Dedifferentiated amniotic fluid mesenchymal stem cell (primary cell): ENCODE data around the gene ZNF165.
"Not testable (repeated sequence)": the region's sequence is repeated elsewhere in the genome, so short reads cannot be mapped to it uniquely, and the experiment has no call there.

Experiments used
- DNase-seq: peaks from one replicate; pipeline ENCODE4 v3.0.0-alpha.2; 2016; ENCODE audit errors: extremely low spot score

Gene ZNF165

GRCh38 chr6:28122283-28122682 lies 41.9 kb downstream of the ZNF165 start:
- not testable (repeated sequence) for DNase-seq

DNA sequence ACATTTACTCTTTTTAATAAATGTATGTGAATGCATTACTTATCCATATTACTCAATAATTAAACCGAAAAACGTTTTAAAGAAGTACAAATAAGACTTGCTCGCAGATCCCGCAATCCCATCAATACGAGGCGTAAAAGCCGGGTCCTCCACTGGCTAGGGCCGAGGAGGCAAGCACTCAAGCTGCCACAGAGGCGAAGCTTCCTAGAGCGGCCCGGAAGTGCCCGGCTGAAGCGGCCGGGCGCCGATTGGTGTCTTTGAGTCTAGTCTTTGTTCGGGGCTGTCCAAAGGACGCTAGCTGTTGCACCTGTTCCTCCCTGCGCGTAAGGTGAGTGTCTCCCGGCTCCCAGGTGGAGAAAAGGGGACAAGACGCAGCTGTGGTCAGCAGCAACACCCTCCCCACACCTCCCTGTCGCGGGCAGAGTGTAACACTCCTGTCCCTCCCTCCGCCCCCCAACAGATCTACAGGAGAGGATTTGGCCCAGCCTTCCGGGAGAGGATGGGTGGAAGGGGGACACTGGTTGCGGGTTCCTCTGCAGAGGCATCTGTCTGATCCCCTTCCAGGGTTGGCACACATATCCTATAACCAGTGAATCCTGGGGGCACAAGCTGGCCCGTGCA lies 44.1 kb downstream of the ZNF165 start, which contains the start of gene ZSCAN16:
Gene ZSCAN16, plus strand, starts transcription at position 260 of the 621 bp plus-strand sequence. CDS start 835 bp downstream, outside the sequence.
- DNase-seq: peak; percentile 65

GRCh38 chr6:28124971-28125353 lies 44.6 kb downstream of the ZNF165 start:
- DNase-seq: no peak

GRCh38 chr6:28125401-28125800 lies 45.0 kb downstream of the ZNF165 start:
- DNase-seq: no peak

DNA sequence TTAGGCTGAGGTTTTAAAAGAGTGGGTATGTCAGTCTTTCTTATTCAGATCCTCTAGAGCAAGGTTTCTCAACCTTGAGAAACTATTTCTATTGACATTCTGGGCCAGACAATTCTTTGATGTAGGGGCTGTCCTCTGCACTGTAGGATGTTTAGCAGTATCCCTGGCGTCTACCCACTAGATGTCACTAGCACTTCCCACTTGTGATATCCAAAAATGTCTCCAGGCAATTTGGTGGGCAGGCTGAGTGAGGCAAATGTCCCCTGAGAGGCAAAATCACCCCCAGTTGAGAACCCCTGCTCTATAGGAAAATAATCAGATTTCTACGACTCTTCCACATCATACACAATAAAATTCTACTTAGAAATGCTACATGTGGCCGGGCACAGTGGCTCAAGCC lies 53.6 kb downstream of the ZNF165 start:
- DNase-seq: no peak

DNA sequence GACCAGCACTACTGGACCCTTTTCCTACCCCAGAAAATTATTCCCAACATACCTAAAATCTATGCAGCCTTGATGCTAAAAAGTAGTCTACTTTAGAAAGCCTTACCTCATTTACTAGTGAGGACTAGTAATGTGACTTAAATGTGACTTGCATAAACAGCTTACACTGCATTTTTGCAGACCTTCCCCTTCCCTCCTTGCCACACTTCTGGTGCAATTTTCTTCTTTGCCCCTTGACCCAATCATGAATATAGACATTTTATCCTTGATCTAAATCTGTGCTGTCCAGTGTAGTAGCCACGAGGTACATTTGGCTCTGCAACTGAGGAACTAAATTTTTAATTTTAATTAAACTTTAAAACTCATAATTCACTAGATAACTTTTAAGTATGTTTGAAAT lies 54.3 kb downstream of the ZNF165 start:
- DNase-seq: no peak

GRCh38 chr6:28135393-28135792 lies 55.0 kb downstream of the ZNF165 start:
- no peak for DNase-seq

DNA sequence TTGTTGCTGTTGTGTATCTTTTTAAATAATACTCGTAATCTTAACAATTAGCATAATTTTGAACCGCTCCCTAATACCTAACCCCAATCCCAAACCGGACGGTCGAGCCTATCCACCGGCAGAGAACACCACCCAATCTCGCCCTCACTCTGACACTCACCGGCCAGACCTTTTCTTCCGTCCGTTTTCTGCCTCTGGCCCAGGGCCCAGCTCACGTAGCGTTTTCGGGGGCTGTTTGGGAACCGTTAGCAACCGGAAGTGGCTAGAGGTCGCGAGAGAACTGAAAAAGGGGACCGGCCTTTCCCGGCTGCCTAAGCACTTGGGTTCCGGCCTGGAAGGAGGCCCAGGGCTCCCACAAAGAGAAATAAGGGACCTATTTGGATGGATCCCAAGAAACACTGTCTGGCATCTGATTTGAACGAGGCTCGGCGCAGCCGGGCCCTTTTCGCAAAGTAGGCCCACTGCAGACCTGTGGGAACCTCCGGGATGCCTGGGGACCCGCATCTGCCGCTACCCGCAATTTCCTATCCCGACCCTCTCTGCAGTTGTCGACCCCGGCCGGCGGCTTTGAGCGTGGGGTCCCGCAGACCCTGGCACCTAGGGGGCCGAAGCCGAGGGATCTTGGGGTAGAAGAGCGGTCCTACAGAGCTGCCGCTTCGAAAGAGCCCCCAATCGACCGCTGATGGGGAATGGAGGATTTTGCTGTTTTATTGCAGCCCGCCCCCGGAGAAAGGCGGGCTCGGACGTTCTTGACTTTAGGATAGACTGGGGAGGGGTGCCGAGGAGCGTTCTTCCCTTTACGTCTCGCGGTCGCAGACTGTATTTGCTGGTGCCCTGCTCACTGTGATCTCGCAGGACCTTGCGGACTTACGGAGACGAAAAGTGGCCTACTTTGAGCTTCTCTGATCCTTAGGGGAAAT lies 56.5 kb downstream of the ZNF165 start:
- peak; percentile 96 for DNase-seq

DNA sequence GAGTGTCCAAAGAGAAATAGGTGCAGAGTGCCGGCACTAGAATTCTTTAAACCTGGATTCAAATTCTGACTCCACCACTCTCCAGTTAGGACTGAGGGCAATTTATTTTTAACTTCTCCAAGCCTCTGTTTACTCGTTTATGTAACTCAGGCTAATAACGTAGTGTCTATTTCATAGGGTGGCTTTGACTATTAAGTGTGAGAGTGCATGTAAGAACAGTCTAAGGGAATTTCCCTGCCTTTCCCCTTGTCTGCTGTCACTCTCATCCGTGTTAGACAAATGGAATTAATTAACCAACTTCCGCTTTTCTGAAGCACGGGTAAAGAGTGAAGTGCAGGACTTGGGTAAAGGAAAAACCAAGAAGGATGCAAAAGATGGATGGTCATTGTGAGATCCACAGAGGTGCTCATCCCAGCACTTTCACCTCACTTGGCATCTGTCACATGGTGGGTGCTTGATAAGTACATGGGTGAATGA lies 57.2 kb downstream of the ZNF165 start:
- no peak for DNase-seq
